OCI-LY1 (cell line): ENCODE data around the gene SORBS2.

ENCODE experiments used
- H2AFZ ChIP-seq: fragments of 200-600 bp; sonication (generic), shearing (Covaris generic); 2 replicates; pipeline ENCODE4 v1.6.0; 2014; ENCODE audit warnings: antibody characterized with exemption, mild to moderate bottlenecking, low read length
- H3F3A ChIP-seq: fragments of 200-600 bp; sonication (generic), shearing (Covaris generic); 2 replicates; pipeline ENCODE4 v1.6.0; 2014; ENCODE audit warnings: mild to moderate bottlenecking, antibody characterized with exemption, low read length, moderate library complexity; ENCODE audit not compliant: insufficient read depth
- H3K27ac ChIP-seq: fragments of 200-600 bp; sonication (generic); 2 replicates; pipeline ENCODE4 v1.5.1; 2014; ENCODE audit warnings: low read length, mixed run types, mild to moderate bottlenecking, low read depth; ENCODE audit not compliant: poor library complexity, severe bottlenecking
- H3K27me3 ChIP-seq: fragments of 200-600 bp; sonication (generic); 2 replicates; pipeline ENCODE4 v1.6.0; 2014; ENCODE audit warnings: antibody characterized with exemption, mild to moderate bottlenecking, low read length, moderate library complexity; ENCODE audit not compliant: insufficient read depth
- H3K36me3 ChIP-seq: fragments of 200-600 bp; sonication (generic); 2 replicates; pipeline ENCODE4 v1.6.1; 2014; ENCODE audit warnings: mild to moderate bottlenecking, antibody characterized with exemption, low read length, moderate library complexity, mixed read lengths; ENCODE audit not compliant: insufficient read depth
- H3K4me1 ChIP-seq: fragments of 200-600 bp; sonication (generic); 2 replicates; pipeline ENCODE4 v1.5.1; 2014; ENCODE audit warnings: mild to moderate bottlenecking, low read length, moderate library complexity; ENCODE audit not compliant: insufficient read depth, severe bottlenecking
- H3K4me2 ChIP-seq: fragments of 200-600 bp; sonication (generic), shearing (Covaris generic); 2 replicates; pipeline ENCODE4 v1.6.1; 2014; ENCODE audit warnings: low read length
- H3K4me3 ChIP-seq: fragments of 200-600 bp; sonication (generic); 2 replicates; pipeline ENCODE4 v1.5.1; 2014; ENCODE audit warnings: low read length, low read depth, mild to moderate bottlenecking, mixed read lengths; ENCODE audit not compliant: poor library complexity, severe bottlenecking
- H3K79me2 ChIP-seq: fragments of 200-600 bp; shearing (Covaris generic); 2 replicates; pipeline ENCODE4 v1.6.1; 2016; ENCODE audit warnings: mixed run types, low read length, mixed read lengths; ENCODE audit not compliant: insufficient read depth
- H3K9ac ChIP-seq: fragments of 200-600 bp; sonication (generic), shearing (Covaris generic); 2 replicates; pipeline ENCODE4 v1.6.1; 2014; ENCODE audit warnings: mild to moderate bottlenecking, low read length, mixed read lengths
- H3K9me2 ChIP-seq: fragments of 200-600 bp; sonication (generic), shearing (Covaris generic); 2 replicates; pipeline ENCODE4 v1.6.1; 2014; ENCODE audit warnings: low read depth, mild to moderate bottlenecking, low read length, mixed read lengths
- H3K9me3 ChIP-seq: fragments of 200-600 bp; shearing (Covaris generic); 2 replicates; pipeline ENCODE4 v1.6.1; 2014; ENCODE audit warnings: low read length, mixed read lengths
- H4K20me1 ChIP-seq: fragments of 200-600 bp; sonication (generic), shearing (Covaris generic); 2 replicates; pipeline ENCODE4 v1.6.0; 2016; ENCODE audit warnings: mild to moderate bottlenecking, low read length; ENCODE audit not compliant: insufficient read depth
- CTCF ChIP-seq: fragments of 200-600 bp; sonication (generic), shearing (Covaris generic); IDR thresholded peaks from 2 replicates; pipeline ENCODE4 v1.5.1; 2017; ENCODE audit warnings: mild to moderate bottlenecking, antibody characterized with exemption, low read length, moderate library complexity, mixed read lengths
- EZH2 ChIP-seq: fragments of 200-600 bp; sonication (generic), shearing (Covaris generic); IDR thresholded peaks from 2 replicates; pipeline ENCODE4 v1.8.0; 2017; ENCODE audit warnings: borderline replicate concordance, mixed run types, mild to moderate bottlenecking, antibody characterized with exemption, low read length, moderate library complexity, mixed read lengths

The SORBS2 gene

GRCh38 chr4:185590982-185591381 is 221.0 kb downstream of the SORBS2 start:
- Histone ChIP-seq H3K9me2 (no peaks in the 10 kb centered on the region), H3K4me2 (no peak overlapping the region), H3K36me3 (no peaks in the 10 kb centered on the region; the same call in 1 of the 2 replicates), H3F3A (no peaks in the 10 kb centered on the region), H3K79me2 (no peaks in the 10 kb centered on the region), H3K4me1 (peaks cover 41% of the 10 kb centered on the region), H3K9ac (no peak overlapping the region), H3K27ac (no peak overlapping the region), H3K27me3 (no peaks in the 10 kb centered on the region), H4K20me1 (no peaks in the 10 kb centered on the region), H3K4me3 (no peak overlapping the region), H3K9me3 (no peaks in the 10 kb centered on the region), H2AFZ (no peak overlapping the region)
- TF ChIP-seq CTCF: no peak
- TF ChIP-seq EZH2: no peak

GRCh38 chr4:185589067-185589836 is 222.7 kb downstream of the SORBS2 start:
- Histone ChIP-seq H3K36me3 (no peaks in the 10 kb centered on the region; the same call in 1 of the 2 replicates), H3F3A (no peaks in the 10 kb centered on the region), H3K4me3 (no peak overlapping the region), H3K79me2 (no peaks in the 10 kb centered on the region), H3K9ac (no peak overlapping the region), H3K4me1 (peaks cover 41% of the 10 kb centered on the region), H3K27me3 (no peaks in the 10 kb centered on the region), H3K9me2 (no peaks in the 10 kb centered on the region), H3K27ac (peak overlapping the region; percentile 3), H3K9me3 (no peaks in the 10 kb centered on the region), H4K20me1 (no peaks in the 10 kb centered on the region), H2AFZ (no peak overlapping the region), H3K4me2 (no peak overlapping the region)
- TF ChIP-seq CTCF (no peak), EZH2 (no peak)

GRCh38 chr4:185587427-185588161 is 224.4 kb downstream of the SORBS2 start:
- H3K4me2 ChIP-seq: peak overlapping the region; percentile 67
- H3K79me2 ChIP-seq: no peaks in the 10 kb centered on the region
- no peaks in the 10 kb centered on the region for H3K9me3 ChIP-seq
- peak overlapping the region; percentile 44; the same call in 1 of the 2 replicates for H3K9ac ChIP-seq
- no peaks in the 10 kb centered on the region; the same call in 1 of the 2 replicates for H3K36me3 ChIP-seq
- peak overlapping the region; percentile 86 for H3K27ac ChIP-seq
- H4K20me1 ChIP-seq: no peaks in the 10 kb centered on the region
- no peaks in the 10 kb centered on the region for H3F3A ChIP-seq
- H3K9me2 ChIP-seq: no peaks in the 10 kb centered on the region
- no peak overlapping the region for H2AFZ ChIP-seq
- peak overlapping the region; percentile 50 for H3K4me3 ChIP-seq
- TF ChIP-seq CTCF: no peak
- TF ChIP-seq EZH2: no peak
- no peaks in the 10 kb centered on the region for H3K27me3 ChIP-seq
- H3K4me1 ChIP-seq: peaks cover 41% of the 10 kb centered on the region
